Bronchial epithelial cell (primary cell): ENCODE results near the gene C1QTNF7. TPM values are rescaled to one million over a fixed set of nuclear protein-coding genes. Genes with fewer than 3 reads are reported as not detected.

Experiments
- DNase-seq: peaks from one replicate; pipeline ENCODE4 v3.0.0-alpha.2; 2010; ENCODE audit warnings: low read depth
- FAIRE-seq: peaks from 2 replicates; lab custom pipeline; 2011; peaks lifted over from hg19 to GRCh38; lab: Jason Lieb, UNC
- H3K27me3 ChIP-seq: 2 replicates; pipeline ENCODE4 v1.5.1; 2011; ENCODE audit warnings: low read length; ENCODE audit not compliant: control insufficient read depth, insufficient read depth
- H3K36me3 ChIP-seq: 2 replicates; pipeline ENCODE4 v1.5.1; 2011; ENCODE audit warnings: low read length; ENCODE audit not compliant: control insufficient read depth, insufficient read depth
- H3K4me3 ChIP-seq: 2 replicates; pipeline ENCODE4 v1.5.1; 2011; ENCODE audit warnings: mild to moderate bottlenecking, low read depth, low read length, control low read depth
- CTCF ChIP-seq: IDR thresholded peaks from 2 replicates; pipeline ENCODE4 v1.5.1; 2011; ENCODE audit warnings: mild to moderate bottlenecking, moderate library complexity, low read length, control low read depth, inconsistent platforms; ENCODE audit not compliant: insufficient read depth, severe bottlenecking
- total RNA-seq: library from RNA; depleted of rRNA; stranded (reverse); fragments of >200 nt; gene quantifications from 2 replicates; pipeline ENCODE4 v1.2.1, GENCODE V29; 2014

C1QTNF7 gene
- total RNA-seq, 1 donor from 2014 or later, result not detected

GRCh38 chr4:15423285-15423711, 4.5 kb upstream of the C1QTNF7 start:
- TF ChIP-seq CTCF, result no peak
- Histone ChIP-seq H3K27me3 (no peaks in the 10 kb centered on the region), H3K36me3 (no peaks in the 10 kb centered on the region), H3K4me3 (no peak overlapping the region)
- no peak for FAIRE-seq
- DNase-seq, result no peak

GRCh38 chr4:15425520-15425919, 2.3 kb upstream of the C1QTNF7 start:
- no peaks in the 10 kb centered on the region for H3K36me3 ChIP-seq
- FAIRE-seq (peak; percentile 90), DNase-seq (peak; percentile 96)
- no peaks in the 10 kb centered on the region for H3K27me3 ChIP-seq
- no peak overlapping the region for H3K4me3 ChIP-seq
- no peak for TF ChIP-seq CTCF

- FAIRE-seq, result no peak
- no peak for TF ChIP-seq CTCF
Measured at GRCh38 chr4:15427161-15427560, 672 bp upstream of the C1QTNF7 start.

GRCh38 chr4:15428611-15429010, 778 bp downstream of the C1QTNF7 start:
- no peak for FAIRE-seq

More at GRCh38 chr4:15427161-15427560, 672 bp upstream of the C1QTNF7 start:
- DNase-seq, result peak; percentile 56
- H3K27me3 ChIP-seq, result no peaks in the 10 kb centered on the region
- no peaks in the 10 kb centered on the region for H3K36me3 ChIP-seq
- no peak overlapping the region for H3K4me3 ChIP-seq

GRCh38 chr4:15434091-15434490, 6.3 kb downstream of the C1QTNF7 start:
- FAIRE-seq (no peak), DNase-seq (peak; percentile 47)
- Histone ChIP-seq H3K27me3 (no peaks in the 10 kb centered on the region), H3K4me3 (no peak overlapping the region), H3K36me3 (no peaks in the 10 kb centered on the region)
- no peak for TF ChIP-seq CTCF

More at GRCh38 chr4:15428611-15429010, 778 bp downstream of the C1QTNF7 start:
- no peak for TF ChIP-seq CTCF
- Histone ChIP-seq H3K27me3 (no peaks in the 10 kb centered on the region), H3K36me3 (no peaks in the 10 kb centered on the region), H3K4me3 (no peak overlapping the region)
- DNase-seq, result peak; percentile 31

GRCh38 chr4:15434676-15435075, 6.8 kb downstream of the C1QTNF7 start:
- DNase-seq (no peak), FAIRE-seq (no peak)
- no peak overlapping the region for H3K4me3 ChIP-seq
- no peaks in the 10 kb centered on the region for H3K27me3 ChIP-seq
- no peak for TF ChIP-seq CTCF
- no peaks in the 10 kb centered on the region for H3K36me3 ChIP-seq
